ENCODE data around the gene FMNL3. TPM values are rescaled to one million over a fixed set of nuclear protein-coding genes. Genes with fewer than 3 reads are reported as not detected.

The FMNL3 gene
- total and polyA plus RNA-seq, 2 experiments from 2014 or later, result 8.7 to 32.6 TPM

GRCh38 chr12:49678711-49679110 is 28.5 kb downstream of the FMNL3 start:
- no peak overlapping the region for H2AFZ ChIP-seq
- no peaks in the 10 kb centered on the region; the same call in 2 of the 3 replicates for H3K36me3 Mint-ChIP-seq (ENCODE audit: low read depth)
- H3K4me1 Mint-ChIP-seq, result peaks cover 21% of the 10 kb centered on the region
- no peak for TF ChIP-seq REST (IDR thresholded peaks at IDR 0.05; ENCODE audit: unreplicated experiment)
- TF ChIP-seq NANOG (IDR thresholded peaks at IDR 0.05; ENCODE audit: borderline replicate concordance), result no peak
- TF ChIP-seq ZNF331 (CRISPR knock-in tag; IDR thresholded peaks at IDR 0.05; ENCODE audit: low read depth), result no peak
- no peak for TF ChIP-seq ZNF114 (CRISPR knock-in tag; IDR thresholded peaks at IDR 0.05)
- TF ChIP-seq ZNF462 (CRISPR knock-in tag; IDR thresholded peaks at IDR 0.05), result no peak
- no peak for TF ChIP-seq JUNB (IDR thresholded peaks at IDR 0.05; ENCODE audit: unreplicated experiment)
- peaks cover 13% of the 10 kb centered on the region for H4K20me1 ChIP-seq (replicated peaks; ENCODE audit: insufficient read depth)
- peaks cover 91% of the 10 kb centered on the region for H3K79me2 ChIP-seq (replicated peaks; ENCODE audit: insufficient read depth)
- ATAC-seq (no peak), DNase-seq (ENCODE audit: low spot score) (no peak)
- H3K9me3 Mint-ChIP-seq, result no peaks in the 10 kb centered on the region
- H3F3A ChIP-seq (replicated peaks; ENCODE audit: low read depth), result no peaks in the 10 kb centered on the region
- H3K4me2 ChIP-seq, result no peak overlapping the region
- H3K4me1 ChIP-seq (ENCODE audit: insufficient read depth), result peaks cover 10% of the 10 kb centered on the region; the same call in 1 of the 2 replicates
- H3K36me3 ChIP-seq (ENCODE audit: insufficient read depth), result no peaks in the 10 kb centered on the region
- no peak overlapping the region for H3K27ac Mint-ChIP-seq
- H3K27me3 Mint-ChIP-seq (ENCODE audit: insufficient read depth, low read depth, poor library complexity), result peaks cover under 1% of the 10 kb centered on the region
- no peak overlapping the region for H3K27ac ChIP-seq (ENCODE audit: low read depth)
- H3K4me3 Mint-ChIP-seq, result no peak overlapping the region
- H3K9me2 ChIP-seq (ENCODE audit: insufficient read depth), result no peaks in the 10 kb centered on the region
- no peak overlapping the region for H3K4me3 ChIP-seq
- no peaks in the 10 kb centered on the region for H3K27me3 ChIP-seq (ENCODE audit: insufficient read depth)
